SK-N-MC (cell line): ENCODE measurements around the gene GTF3A.

ENCODE experiments used
- DNase-seq: peaks from one replicate; pipeline ENCODE4 v3.0.0-alpha.2; 2011; ENCODE audit warnings: low read depth, low spot score
- H3K27ac ChIP-seq: fragments of 200-600 bp; sonication (generic); 2 replicates; pipeline ENCODE4 v1.5.1; 2016; ENCODE audit warnings: mixed run types
- H3K36me3 ChIP-seq: fragments of 200-600 bp; sonication (generic); 2 replicates; pipeline ENCODE4 v1.6.1; 2017; ENCODE audit warnings: antibody characterized with exemption, low read length, mixed read lengths; ENCODE audit not compliant: insufficient read depth
- H3K4me3 ChIP-seq: fragments of 200-600 bp; sonication (generic); 2 replicates; pipeline ENCODE4 v1.5.1; 2016
- H3K9ac ChIP-seq: fragments of 200-600 bp; sonication (generic); 2 replicates; pipeline ENCODE4 v1.8.0; 2017; ENCODE audit warnings: mixed run types, mixed read lengths; ENCODE audit not compliant: insufficient read length
- H3K9me3 ChIP-seq: fragments of 200-600 bp; sonication (generic); 2 replicates; pipeline ENCODE4 v1.6.1; 2017; ENCODE audit warnings: low read depth, mild to moderate bottlenecking, antibody characterized with exemption, low read length, moderate library complexity, mixed read lengths
- EZH2 ChIP-seq: fragments of 200-600 bp; sonication (generic); IDR thresholded peaks from one replicate; pipeline ENCODE4 v1.6.1; 2017; ENCODE audit warnings: antibody characterized with exemption
- FOXP2 ChIP-seq: optimal IDR thresholded peaks from 2 replicates; pipeline ENCODE3; 2011; ENCODE audit warnings: mild to moderate bottlenecking, moderate library complexity; ENCODE audit not compliant: insufficient read depth; ENCODE audit errors: extremely low read length, control extremely low read depth
- POLR2AphosphoS5 ChIP-seq: IDR thresholded peaks from 2 replicates; pipeline ENCODE4 v1.6.1; 2012; ENCODE audit warnings: mild to moderate bottlenecking, low read depth, low read length, borderline replicate concordance

Gene GTF3A

GRCh38 chr13:27424246-27425157, at the start of gene GTF3A:
Gene GTF3A (plus strand): TSS chr13:27424619.
- peak; percentile 34 for DNase-seq

GRCh38 chr13:27374650-27375049, 49.8 kb upstream of the GTF3A start:
- TF ChIP-seq FOXP2 (no peak), POLR2AphosphoS5 (no peak), EZH2 (no peak)
- no peak overlapping the region for H3K27ac ChIP-seq
- no peak overlapping the region for H3K4me3 ChIP-seq
- no peaks in the 10 kb centered on the region for H3K36me3 ChIP-seq
- DNase-seq, result no peak
- H3K9me3 ChIP-seq, result no peaks in the 10 kb centered on the region
- no peak overlapping the region for H3K9ac ChIP-seq

More at GRCh38 chr13:27424246-27425157, at the start of gene GTF3A:
- H3K36me3 ChIP-seq, result peaks cover 32% of the 10 kb centered on the region
- H3K9me3 ChIP-seq, result no peaks in the 10 kb centered on the region
- TF ChIP-seq EZH2, result no peak
- peak; percentile 93 for TF ChIP-seq POLR2AphosphoS5
- H3K9ac ChIP-seq, result peak within 1 kb of the TSS; percentile 81
- H3K4me3 ChIP-seq, result peak within 1 kb of the TSS; percentile 93
- no peak within 1 kb of the TSS; the same call in 1 of the 2 replicates for H3K27ac ChIP-seq

- no peaks in the 10 kb centered on the region for H3K9me3 ChIP-seq
- no peak for TF ChIP-seq POLR2AphosphoS5
- no peak overlapping the region for H3K27ac ChIP-seq
- H3K36me3 ChIP-seq, result no peaks in the 10 kb centered on the region
- no peak for DNase-seq
- H3K4me3 ChIP-seq, result no peak overlapping the region
- no peak overlapping the region for H3K9ac ChIP-seq
These were observed 48.6 kb upstream of the GTF3A start for GRCh38 chr13:27375686-27376326.

- Histone ChIP-seq H3K27ac (no peak overlapping the region), H3K4me3 (no peak overlapping the region), H3K9ac (no peak overlapping the region), H3K36me3 (no peaks in the 10 kb centered on the region), H3K9me3 (no peaks in the 10 kb centered on the region)
- TF ChIP-seq POLR2AphosphoS5 (no peak), EZH2 (no peak), FOXP2 (no peak)
- DNase-seq, result no peak
These were observed 45.3 kb upstream of the GTF3A start for GRCh38 chr13:27379126-27379525.

GRCh38 chr13:27379694-27380641, 44.5 kb upstream of the GTF3A start:
- DNase-seq, result no peak
- TF ChIP-seq POLR2AphosphoS5 (no peak), FOXP2 (no peak), EZH2 (no peak)
- no peak overlapping the region for H3K27ac ChIP-seq

GRCh38 chr13:27381601-27382000, 42.8 kb upstream of the GTF3A start:
- H3K9me3 ChIP-seq, result no peaks in the 10 kb centered on the region
- no peak overlapping the region for H3K27ac ChIP-seq
- H3K9ac ChIP-seq, result no peak overlapping the region
- no peak for TF ChIP-seq POLR2AphosphoS5
- no peak for TF ChIP-seq EZH2
- TF ChIP-seq FOXP2, result no peak
- H3K36me3 ChIP-seq, result no peaks in the 10 kb centered on the region
- DNase-seq, result no peak
- H3K4me3 ChIP-seq, result no peak overlapping the region

More at GRCh38 chr13:27379694-27380641, 44.5 kb upstream of the GTF3A start:
- Histone ChIP-seq H3K9me3 (no peaks in the 10 kb centered on the region), H3K9ac (no peak overlapping the region), H3K36me3 (no peaks in the 10 kb centered on the region), H3K4me3 (no peak overlapping the region)

- Histone ChIP-seq H3K27ac (no peak overlapping the region), H3K36me3 (no peaks in the 10 kb centered on the region), H3K9me3 (no peaks in the 10 kb centered on the region), H3K9ac (no peak overlapping the region), H3K4me3 (no peak overlapping the region)
- TF ChIP-seq FOXP2, result no peak
- no peak for TF ChIP-seq EZH2
- TF ChIP-seq POLR2AphosphoS5, result no peak
- no peak for DNase-seq
These were observed 41.1 kb upstream of the GTF3A start for GRCh38 chr13:27383104-27383921.
